HEK293T (cell line): Measurements from ENCODE around the gene ZIC4.

Experiments
- ELF4 ChIP-seq: fragments of 450-650 bp; IDR thresholded peaks from 2 replicates; pipeline ENCODE4 v1.6.1; 2017; ENCODE audit warnings: antibody characterized with exemption
- FOXK2 ChIP-seq: fragments of 450-650 bp; IDR thresholded peaks from 2 replicates; pipeline ENCODE4 v1.6.1; 2016; ENCODE audit warnings: mild to moderate bottlenecking
- PKNOX1 ChIP-seq: fragments of 450-650 bp; IDR thresholded peaks from 2 replicates; pipeline ENCODE4 v1.6.1; 2016
- SP1 ChIP-seq: fragments of 450-650 bp; IDR thresholded peaks from 2 replicates; pipeline ENCODE4 v1.6.1; 2017
- SUZ12 ChIP-seq: fragments of 450-650 bp; IDR thresholded peaks from 2 replicates; pipeline ENCODE4 v1.6.1; 2016; ENCODE audit warnings: mild to moderate bottlenecking

DNA sequence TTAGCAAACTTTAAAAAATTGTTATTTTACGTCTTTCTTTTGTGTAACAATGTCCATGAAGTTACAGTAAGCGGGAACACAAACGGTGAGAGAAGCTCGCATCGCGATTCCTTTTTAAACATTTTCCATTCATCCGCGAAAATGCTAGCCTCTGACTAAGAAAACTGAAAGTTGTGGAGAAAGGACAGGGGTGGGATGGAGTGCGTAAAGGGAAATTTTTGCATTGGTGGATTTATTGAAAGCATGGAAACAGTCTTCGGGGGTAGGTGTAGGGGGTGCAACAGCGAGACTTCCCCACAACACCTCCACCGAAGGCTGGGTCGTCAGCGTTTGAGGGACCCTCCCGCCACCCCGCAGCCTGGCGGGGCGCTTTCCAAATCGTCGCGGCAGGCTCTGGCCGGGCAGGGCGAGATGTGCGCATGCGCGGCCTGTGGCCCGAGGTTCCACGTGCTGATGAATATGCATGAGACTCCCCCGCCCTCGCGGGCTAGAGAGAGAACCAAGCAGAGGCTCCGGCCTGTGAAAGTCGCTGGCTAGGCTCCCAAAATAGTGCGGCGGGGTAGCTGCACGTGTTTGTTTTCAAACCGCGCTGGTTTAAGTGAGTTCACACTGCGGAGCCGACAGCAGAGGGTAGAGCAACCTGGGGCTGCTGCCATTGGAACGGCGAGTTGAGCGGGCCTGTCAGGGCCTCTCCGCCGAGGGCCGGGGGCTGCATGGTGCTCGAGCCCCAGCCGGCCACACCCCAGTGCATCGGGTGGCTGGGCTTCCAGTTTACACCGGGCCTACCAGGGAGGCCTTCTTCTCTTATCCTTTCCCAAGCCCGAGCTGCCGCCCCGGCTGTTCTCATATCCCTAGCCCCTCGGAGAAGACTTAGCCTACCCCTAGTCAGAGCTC, 12.7 kb upstream of the ZIC4 start:
- no peak for TF ChIP-seq PKNOX1
- TF ChIP-seq SUZ12 = no peak
- TF ChIP-seq ELF4 = no peak
- no peak for TF ChIP-seq SP1
- no peak for TF ChIP-seq FOXK2
